ENCODE measurements around the gene DIPK1B.
A peak's percentile ranks its signal among the peaks of the same experiment; 100 is the strongest.

The DIPK1B gene

GRCh38 chr9:136738960-136739359, 26.6 kb downstream of the DIPK1B start:
- DNase-seq (ENCODE audit: low read depth, low spot score): no peak
- no peak for TF ChIP-seq YY1 (IDR thresholded peaks at IDR 0.05; ENCODE audit: insufficient read depth, insufficient read length)
- no peak for TF ChIP-seq ZNF274 (IDR thresholded peaks at IDR 0.05; ENCODE audit: low read depth, low read length)
- TF ChIP-seq SUZ12 (IDR thresholded peaks at IDR 0.05; ENCODE audit: extremely low read depth, insufficient read depth, insufficient read length): no peak
- H3K4me1 ChIP-seq (ENCODE audit: insufficient read depth, insufficient read length): peaks cover 19% of the 10 kb centered on the region

GRCh38 chr9:136739509-136739908, 27.1 kb downstream of the DIPK1B start:
- Histone ChIP-seq H3K9ac (ENCODE audit: insufficient read length, low read depth) (no peak overlapping the region), H3K4me1 (ENCODE audit: insufficient read depth, insufficient read length) (peaks cover 21% of the 10 kb centered on the region), H3K9me3 (ENCODE audit: insufficient read depth, low read length) (no peaks in the 10 kb centered on the region), H3K4me3 (ENCODE audit: insufficient read length, low read depth) (no peak overlapping the region), H3K27me3 (ENCODE audit: insufficient read depth, insufficient read length) (peaks cover 4% of the 10 kb centered on the region), H3K36me3 (ENCODE audit: insufficient read depth, insufficient read length, low read length) (no peaks in the 10 kb centered on the region)
- DNase-seq (ENCODE audit: low read depth, low spot score): no peak
- TF ChIP-seq SUZ12 (IDR thresholded peaks at IDR 0.05; ENCODE audit: extremely low read depth, insufficient read depth, insufficient read length): no peak
- no peak for TF ChIP-seq ZNF274 (IDR thresholded peaks at IDR 0.05; ENCODE audit: low read depth, low read length)
- TF ChIP-seq YY1 (IDR thresholded peaks at IDR 0.05; ENCODE audit: insufficient read depth, insufficient read length): no peak

More at GRCh38 chr9:136738960-136739359, 26.6 kb downstream of the DIPK1B start:
- Histone ChIP-seq H3K36me3 (ENCODE audit: insufficient read depth, insufficient read length, low read length) (no peaks in the 10 kb centered on the region), H3K27me3 (ENCODE audit: insufficient read depth, insufficient read length) (peaks cover 6% of the 10 kb centered on the region), H3K9me3 (ENCODE audit: insufficient read depth, low read length) (no peaks in the 10 kb centered on the region), H3K9ac (ENCODE audit: insufficient read length, low read depth) (no peak overlapping the region), H3K4me3 (ENCODE audit: insufficient read length, low read depth) (no peak overlapping the region)

- TF ChIP-seq SUZ12 (IDR thresholded peaks at IDR 0.05; ENCODE audit: extremely low read depth, insufficient read depth, insufficient read length): no peak
- TF ChIP-seq YY1 (IDR thresholded peaks at IDR 0.05; ENCODE audit: insufficient read depth, insufficient read length): no peak
- TF ChIP-seq ZNF274 (IDR thresholded peaks at IDR 0.05; ENCODE audit: low read depth, low read length): no peak
Measured at GRCh38 chr9:136740069-136740468, 27.7 kb downstream of the DIPK1B start.

GRCh38 chr9:136740491-136740890, 28.1 kb downstream of the DIPK1B start:
- no peak overlapping the region for H3K9ac ChIP-seq (ENCODE audit: insufficient read length, low read depth)
- H3K4me1 ChIP-seq (ENCODE audit: insufficient read depth, insufficient read length): peaks cover 21% of the 10 kb centered on the region
- no peak overlapping the region for H3K4me3 ChIP-seq (ENCODE audit: insufficient read length, low read depth)
- no peaks in the 10 kb centered on the region for H3K9me3 ChIP-seq (ENCODE audit: insufficient read depth, low read length)
- DNase-seq (ENCODE audit: low read depth, low spot score): no peak
- peaks cover 4% of the 10 kb centered on the region for H3K27me3 ChIP-seq (ENCODE audit: insufficient read depth, insufficient read length)
- H3K36me3 ChIP-seq (ENCODE audit: insufficient read depth, insufficient read length, low read length): no peaks in the 10 kb centered on the region
- TF ChIP-seq YY1 (IDR thresholded peaks at IDR 0.05; ENCODE audit: insufficient read depth, insufficient read length) (no peak), SUZ12 (IDR thresholded peaks at IDR 0.05; ENCODE audit: extremely low read depth, insufficient read depth, insufficient read length) (no peak), ZNF274 (IDR thresholded peaks at IDR 0.05; ENCODE audit: low read depth, low read length) (no peak)

More at GRCh38 chr9:136740069-136740468, 27.7 kb downstream of the DIPK1B start:
- Histone ChIP-seq H3K36me3 (ENCODE audit: insufficient read depth, insufficient read length, low read length) (no peaks in the 10 kb centered on the region), H3K9me3 (ENCODE audit: insufficient read depth, low read length) (no peaks in the 10 kb centered on the region), H3K4me3 (ENCODE audit: insufficient read length, low read depth) (no peak overlapping the region), H3K4me1 (ENCODE audit: insufficient read depth, insufficient read length) (peaks cover 21% of the 10 kb centered on the region), H3K27me3 (ENCODE audit: insufficient read depth, insufficient read length) (peaks cover 4% of the 10 kb centered on the region), H3K9ac (ENCODE audit: insufficient read length, low read depth) (no peak overlapping the region)
- no peak for DNase-seq (ENCODE audit: low read depth, low spot score)

- Histone ChIP-seq H3K9ac (ENCODE audit: insufficient read length, low read depth) (no peak overlapping the region), H3K4me1 (ENCODE audit: insufficient read depth, insufficient read length) (peaks cover 21% of the 10 kb centered on the region), H3K9me3 (ENCODE audit: insufficient read depth, low read length) (no peaks in the 10 kb centered on the region), H3K27me3 (ENCODE audit: insufficient read depth, insufficient read length) (peaks cover 4% of the 10 kb centered on the region), H3K36me3 (ENCODE audit: insufficient read depth, insufficient read length, low read length) (no peaks in the 10 kb centered on the region), H3K4me3 (ENCODE audit: insufficient read length, low read depth) (no peak overlapping the region)
- no peak for DNase-seq (ENCODE audit: low read depth, low spot score)
- TF ChIP-seq SUZ12 (IDR thresholded peaks at IDR 0.05; ENCODE audit: extremely low read depth, insufficient read depth, insufficient read length) (no peak), YY1 (IDR thresholded peaks at IDR 0.05; ENCODE audit: insufficient read depth, insufficient read length) (no peak), ZNF274 (IDR thresholded peaks at IDR 0.05; ENCODE audit: low read depth, low read length) (no peak)
Measured at GRCh38 chr9:136740971-136741882, 28.9 kb downstream of the DIPK1B start.

GRCh38 chr9:136741883-136742571, 29.7 kb downstream of the DIPK1B start:
- Histone ChIP-seq H3K27me3 (ENCODE audit: insufficient read depth, insufficient read length) (peaks cover 4% of the 10 kb centered on the region), H3K4me3 (ENCODE audit: insufficient read length, low read depth) (no peak overlapping the region), H3K9me3 (ENCODE audit: insufficient read depth, low read length) (no peaks in the 10 kb centered on the region), H3K9ac (ENCODE audit: insufficient read length, low read depth) (peak overlapping the region; percentile 21), H3K36me3 (ENCODE audit: insufficient read depth, insufficient read length, low read length) (no peaks in the 10 kb centered on the region), H3K4me1 (ENCODE audit: insufficient read depth, insufficient read length) (peaks cover 21% of the 10 kb centered on the region)
- TF ChIP-seq ZNF274 (IDR thresholded peaks at IDR 0.05; ENCODE audit: low read depth, low read length): no peak
- no peak for TF ChIP-seq SUZ12 (IDR thresholded peaks at IDR 0.05; ENCODE audit: extremely low read depth, insufficient read depth, insufficient read length)
- no peak for TF ChIP-seq YY1 (IDR thresholded peaks at IDR 0.05; ENCODE audit: insufficient read depth, insufficient read length)
- DNase-seq (ENCODE audit: low read depth, low spot score): no peak
